ENCODE data around the gene PLS1.

Gene PLS1

DNA sequence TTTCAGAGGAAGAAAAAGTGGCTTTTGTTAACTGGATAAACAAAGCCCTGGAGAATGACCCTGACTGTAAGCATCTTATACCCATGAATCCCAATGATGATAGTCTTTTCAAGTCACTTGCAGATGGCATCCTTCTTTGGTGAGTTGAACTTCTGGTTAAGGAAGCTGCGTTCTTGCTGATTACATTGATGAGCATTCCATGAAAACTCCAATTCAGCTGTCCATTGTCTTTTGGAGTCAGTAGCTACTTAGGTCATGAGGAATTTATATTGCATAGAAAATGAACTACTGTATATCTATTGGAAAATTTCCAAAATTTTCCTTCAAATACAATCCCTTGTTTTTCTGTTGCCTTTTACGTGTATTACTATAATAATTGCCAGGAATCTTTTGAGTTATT is 80.0 kb downstream of the PLS1 start:
- H3K4me3 ChIP-seq (replicated peaks; ENCODE audit: insufficient read depth, low read length): no peak overlapping the region
- no peaks in the 10 kb centered on the region for H3K27me3 ChIP-seq (ENCODE audit: insufficient read depth, poor library complexity, severe bottlenecking)
- H3K27ac ChIP-seq (replicated peaks): no peak overlapping the region
- TF ChIP-seq POLR2AphosphoS5 (IDR thresholded peaks at IDR 0.05; ENCODE audit: low read depth) (no peak), SPI1 (IDR thresholded peaks at IDR 0.05; ENCODE audit: borderline replicate concordance, low read depth) (no peak), GABPA (IDR thresholded peaks at IDR 0.05; ENCODE audit: low read depth) (no peak)
- TF ChIP-seq, protein P1, sequence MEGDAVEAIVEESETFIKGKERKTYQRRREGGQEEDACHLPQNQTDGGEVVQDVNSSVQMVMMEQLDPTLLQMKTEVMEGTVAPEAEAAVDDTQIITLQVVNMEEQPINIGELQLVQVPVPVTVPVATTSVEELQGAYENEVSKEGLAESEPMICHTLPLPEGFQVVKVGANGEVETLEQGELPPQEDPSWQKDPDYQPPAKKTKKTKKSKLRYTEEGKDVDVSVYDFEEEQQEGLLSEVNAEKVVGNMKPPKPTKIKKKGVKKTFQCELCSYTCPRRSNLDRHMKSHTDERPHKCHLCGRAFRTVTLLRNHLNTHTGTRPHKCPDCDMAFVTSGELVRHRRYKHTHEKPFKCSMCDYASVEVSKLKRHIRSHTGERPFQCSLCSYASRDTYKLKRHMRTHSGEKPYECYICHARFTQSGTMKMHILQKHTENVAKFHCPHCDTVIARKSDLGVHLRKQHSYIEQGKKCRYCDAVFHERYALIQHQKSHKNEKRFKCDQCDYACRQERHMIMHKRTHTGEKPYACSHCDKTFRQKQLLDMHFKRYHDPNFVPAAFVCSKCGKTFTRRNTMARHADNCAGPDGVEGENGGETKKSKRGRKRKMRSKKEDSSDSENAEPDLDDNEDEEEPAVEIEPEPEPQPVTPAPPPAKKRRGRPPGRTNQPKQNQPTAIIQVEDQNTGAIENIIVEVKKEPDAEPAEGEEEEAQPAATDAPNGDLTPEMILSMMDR (IDR thresholded peaks at IDR 0.05; ENCODE audit: insufficient read depth, low read length): no peak
- TF ChIP-seq, protein P2, sequence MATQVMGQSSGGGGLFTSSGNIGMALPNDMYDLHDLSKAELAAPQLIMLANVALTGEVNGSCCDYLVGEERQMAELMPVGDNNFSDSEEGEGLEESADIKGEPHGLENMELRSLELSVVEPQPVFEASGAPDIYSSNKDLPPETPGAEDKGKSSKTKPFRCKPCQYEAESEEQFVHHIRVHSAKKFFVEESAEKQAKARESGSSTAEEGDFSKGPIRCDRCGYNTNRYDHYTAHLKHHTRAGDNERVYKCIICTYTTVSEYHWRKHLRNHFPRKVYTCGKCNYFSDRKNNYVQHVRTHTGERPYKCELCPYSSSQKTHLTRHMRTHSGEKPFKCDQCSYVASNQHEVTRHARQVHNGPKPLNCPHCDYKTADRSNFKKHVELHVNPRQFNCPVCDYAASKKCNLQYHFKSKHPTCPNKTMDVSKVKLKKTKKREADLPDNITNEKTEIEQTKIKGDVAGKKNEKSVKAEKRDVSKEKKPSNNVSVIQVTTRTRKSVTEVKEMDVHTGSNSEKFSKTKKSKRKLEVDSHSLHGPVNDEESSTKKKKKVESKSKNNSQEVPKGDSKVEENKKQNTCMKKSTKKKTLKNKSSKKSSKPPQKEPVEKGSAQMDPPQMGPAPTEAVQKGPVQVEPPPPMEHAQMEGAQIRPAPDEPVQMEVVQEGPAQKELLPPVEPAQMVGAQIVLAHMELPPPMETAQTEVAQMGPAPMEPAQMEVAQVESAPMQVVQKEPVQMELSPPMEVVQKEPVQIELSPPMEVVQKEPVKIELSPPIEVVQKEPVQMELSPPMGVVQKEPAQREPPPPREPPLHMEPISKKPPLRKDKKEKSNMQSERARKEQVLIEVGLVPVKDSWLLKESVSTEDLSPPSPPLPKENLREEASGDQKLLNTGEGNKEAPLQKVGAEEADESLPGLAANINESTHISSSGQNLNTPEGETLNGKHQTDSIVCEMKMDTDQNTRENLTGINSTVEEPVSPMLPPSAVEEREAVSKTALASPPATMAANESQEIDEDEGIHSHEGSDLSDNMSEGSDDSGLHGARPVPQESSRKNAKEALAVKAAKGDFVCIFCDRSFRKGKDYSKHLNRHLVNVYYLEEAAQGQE (IDR thresholded peaks at IDR 0.05; ENCODE audit: insufficient replicate concordance, low read depth): no peak
- no peak for DNase-seq (ENCODE audit: low read depth in 1 of 2, low spot score in 1 of 2)

DNA sequence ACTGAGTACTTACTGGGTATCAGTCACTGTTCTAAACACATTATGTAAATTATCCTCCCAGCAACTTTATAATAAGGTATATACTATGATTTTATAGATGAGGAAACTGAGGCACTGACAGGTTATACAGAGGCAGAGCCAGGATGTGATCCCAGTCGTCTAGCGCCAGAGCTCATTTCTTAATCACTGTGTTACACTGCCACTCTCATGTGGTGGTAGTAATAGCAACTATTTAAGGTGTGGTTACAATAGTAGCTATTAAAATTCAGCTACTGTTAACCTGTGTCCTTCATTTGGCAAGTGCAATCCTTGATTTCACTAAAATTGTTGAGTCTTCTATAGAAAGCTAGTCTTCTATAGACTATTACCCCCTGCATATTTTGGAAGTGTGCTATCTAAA is 84.5 kb downstream of the PLS1 start:
- Histone ChIP-seq H3K4me3 (replicated peaks; ENCODE audit: insufficient read depth, low read length) (no peak overlapping the region), H3K27ac (replicated peaks) (no peak overlapping the region), H3K27me3 (ENCODE audit: insufficient read depth, poor library complexity, severe bottlenecking) (no peaks in the 10 kb centered on the region)
- TF ChIP-seq, protein P2 (IDR thresholded peaks at IDR 0.05; ENCODE audit: insufficient replicate concordance, low read depth): no peak
- TF ChIP-seq SPI1 (IDR thresholded peaks at IDR 0.05; ENCODE audit: borderline replicate concordance, low read depth): no peak
- TF ChIP-seq, protein P1 (IDR thresholded peaks at IDR 0.05; ENCODE audit: insufficient read depth, low read length): no peak
- no peak for TF ChIP-seq POLR2AphosphoS5 (IDR thresholded peaks at IDR 0.05; ENCODE audit: low read depth)
- no peak for TF ChIP-seq GABPA (IDR thresholded peaks at IDR 0.05; ENCODE audit: low read depth)
- no peak for DNase-seq (ENCODE audit: low read depth in 1 of 2, low spot score in 1 of 2)

DNA sequence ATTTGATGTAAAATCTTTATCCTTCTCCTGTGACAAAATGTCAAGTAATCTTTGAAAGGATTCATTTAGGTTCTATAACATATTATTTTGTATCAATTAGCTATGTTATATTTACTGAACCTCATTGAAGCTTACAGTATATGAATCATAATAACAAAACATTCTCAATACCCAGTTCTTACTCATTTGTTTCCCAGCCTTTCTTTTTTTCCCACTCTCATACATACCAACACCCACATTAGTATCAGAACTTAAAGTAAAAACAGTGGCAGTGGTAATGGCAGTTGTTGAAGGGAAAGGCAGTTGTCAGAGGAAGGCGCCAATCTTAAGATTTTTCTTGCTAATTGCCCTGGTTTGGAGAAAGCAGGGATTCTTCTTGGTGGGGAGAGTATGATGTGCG is 94.4 kb downstream of the PLS1 start:
- H3K27ac ChIP-seq (replicated peaks): no peak overlapping the region
- DNase-seq (ENCODE audit: low read depth in 1 of 2, low spot score in 1 of 2): no peak
- TF ChIP-seq, protein P2 (IDR thresholded peaks at IDR 0.05; ENCODE audit: insufficient replicate concordance, low read depth): no peak
- TF ChIP-seq POLR2AphosphoS5 (IDR thresholded peaks at IDR 0.05; ENCODE audit: low read depth): no peak
- TF ChIP-seq SPI1 (IDR thresholded peaks at IDR 0.05; ENCODE audit: borderline replicate concordance, low read depth): no peak
- TF ChIP-seq, protein P1 (IDR thresholded peaks at IDR 0.05; ENCODE audit: insufficient read depth, low read length): no peak
- TF ChIP-seq GABPA (IDR thresholded peaks at IDR 0.05; ENCODE audit: low read depth): no peak
- no peaks in the 10 kb centered on the region for H3K27me3 ChIP-seq (ENCODE audit: insufficient read depth, poor library complexity, severe bottlenecking)
- no peak overlapping the region for H3K4me3 ChIP-seq (replicated peaks; ENCODE audit: insufficient read depth, low read length)

All from HL-60 (cell line).